Measurements from ENCODE around the gene MEF2B.
A peak's percentile ranks its signal among the peaks of the same experiment; 100 is the strongest.
"Not testable (repeated sequence)": the region's sequence is repeated elsewhere in the genome, so short reads cannot be mapped to it uniquely, and the experiment has no call there.

MEF2B gene

DNA sequence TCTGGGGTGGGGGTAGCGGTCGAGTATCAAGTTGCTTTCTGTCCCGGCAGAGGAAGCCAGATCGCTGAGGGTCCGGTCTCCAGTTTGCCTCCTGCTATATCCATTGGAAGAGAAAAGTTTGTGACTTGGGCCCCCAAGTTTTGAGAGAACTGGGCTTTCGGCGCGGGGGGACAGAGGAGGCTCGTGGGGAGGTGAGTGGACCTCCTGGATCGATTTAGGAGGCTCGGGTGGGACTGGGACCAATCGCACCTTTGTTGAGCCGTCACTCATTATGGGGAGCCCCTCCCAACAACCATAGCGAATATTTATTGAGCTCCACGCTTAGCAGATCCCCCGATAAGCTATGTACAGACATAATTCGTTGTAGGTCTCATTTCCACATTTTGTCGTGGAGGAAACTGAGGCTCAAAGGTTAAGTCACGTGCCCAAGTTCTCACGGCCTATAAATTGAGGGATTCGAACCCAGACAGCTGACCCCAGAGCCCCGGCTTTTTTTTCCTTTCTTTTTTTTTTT lies 22.9 kb upstream of the MEF2B start:
- no peak for DNase-seq

DNA sequence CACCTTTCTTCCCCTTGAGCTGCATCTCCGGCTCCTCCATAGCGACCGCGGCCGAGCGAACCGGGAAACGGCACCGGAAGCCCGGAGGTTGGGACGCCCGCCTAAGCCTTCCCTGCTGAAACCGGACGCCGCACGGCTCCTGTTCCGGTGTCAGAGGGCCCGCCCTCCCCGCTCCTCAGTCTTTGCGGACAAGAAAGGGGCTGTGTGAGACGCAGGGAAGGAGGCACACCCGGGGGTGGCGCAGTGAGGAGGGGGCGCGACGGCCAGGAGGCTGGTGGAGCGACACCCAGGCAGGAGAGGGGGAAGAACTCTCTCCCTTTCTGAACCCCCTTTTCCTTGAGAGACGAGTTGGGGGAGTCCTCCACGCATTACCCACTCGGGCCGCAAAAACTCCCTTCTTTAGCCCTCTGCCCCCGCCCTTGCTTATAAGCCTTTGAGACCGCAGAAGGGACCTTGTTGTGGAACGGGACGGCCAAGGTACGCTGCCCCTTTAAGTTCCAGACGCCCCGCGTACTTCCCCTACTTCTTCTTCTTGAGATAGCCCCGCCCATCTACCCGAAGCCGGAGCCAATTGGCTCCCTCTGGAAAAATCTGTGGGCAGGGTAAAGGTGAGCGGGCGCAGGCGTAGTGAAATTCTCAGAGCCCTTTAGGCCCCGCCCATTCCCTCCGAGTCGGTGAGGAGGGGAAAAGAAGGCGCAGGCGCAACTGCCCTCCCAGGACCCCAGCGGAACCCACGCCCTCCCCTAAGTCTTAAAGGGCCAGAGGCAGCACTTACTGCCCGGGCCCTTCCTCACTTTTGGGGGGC lies 22.2 kb upstream of the MEF2B start, which contains the start of the genes BORCS8 and RFXANK:
Gene BORCS8 (minus strand): TSS at position 75 of the 805 bp plus-strand sequence. CDS start 35 bp downstream, at position 40.
Gene RFXANK (plus strand): TSS at position 181 of the 805 bp plus-strand sequence. CDS start 1,689 bp downstream, outside the sequence.
- peak; percentile 98 for DNase-seq

DNA sequence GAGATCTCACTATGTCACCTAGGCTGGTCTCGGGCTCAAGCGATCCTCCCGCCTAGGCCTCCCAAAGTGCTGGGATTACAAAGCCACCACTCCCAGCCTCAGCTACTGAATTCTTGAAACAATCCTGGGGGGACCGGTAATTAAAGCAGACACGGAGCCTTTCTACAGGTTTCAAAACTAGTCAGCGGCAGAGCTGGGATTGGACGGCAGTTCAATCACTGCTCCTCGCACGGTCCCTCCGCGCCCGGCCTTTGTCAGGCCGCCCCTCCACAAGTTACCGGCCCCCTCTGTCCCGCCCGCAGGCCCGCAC lies 21.7 kb upstream of the MEF2B start:
- DNase-seq, result no peak

DNA sequence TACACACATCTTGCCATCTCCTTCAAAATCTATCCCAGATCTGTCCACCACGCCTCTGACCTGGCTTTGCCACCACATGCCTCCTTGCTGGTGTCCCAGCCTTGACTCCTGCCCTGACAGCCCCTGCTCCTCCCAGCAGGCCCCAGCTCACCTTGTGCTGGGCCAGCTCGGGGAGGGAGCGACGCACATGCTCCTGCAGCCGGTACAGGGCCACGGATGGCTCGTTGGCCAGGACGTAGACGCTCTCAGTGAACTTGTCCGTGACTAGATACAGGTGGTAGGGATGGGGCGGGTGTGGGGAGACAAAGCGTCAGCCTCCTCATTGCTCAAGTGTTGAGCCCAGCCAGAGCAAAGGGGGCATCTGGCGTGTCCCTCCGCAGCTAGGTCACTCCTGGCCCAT lies 16.7 kb upstream of the MEF2B start:
- no peak for DNase-seq

DNA sequence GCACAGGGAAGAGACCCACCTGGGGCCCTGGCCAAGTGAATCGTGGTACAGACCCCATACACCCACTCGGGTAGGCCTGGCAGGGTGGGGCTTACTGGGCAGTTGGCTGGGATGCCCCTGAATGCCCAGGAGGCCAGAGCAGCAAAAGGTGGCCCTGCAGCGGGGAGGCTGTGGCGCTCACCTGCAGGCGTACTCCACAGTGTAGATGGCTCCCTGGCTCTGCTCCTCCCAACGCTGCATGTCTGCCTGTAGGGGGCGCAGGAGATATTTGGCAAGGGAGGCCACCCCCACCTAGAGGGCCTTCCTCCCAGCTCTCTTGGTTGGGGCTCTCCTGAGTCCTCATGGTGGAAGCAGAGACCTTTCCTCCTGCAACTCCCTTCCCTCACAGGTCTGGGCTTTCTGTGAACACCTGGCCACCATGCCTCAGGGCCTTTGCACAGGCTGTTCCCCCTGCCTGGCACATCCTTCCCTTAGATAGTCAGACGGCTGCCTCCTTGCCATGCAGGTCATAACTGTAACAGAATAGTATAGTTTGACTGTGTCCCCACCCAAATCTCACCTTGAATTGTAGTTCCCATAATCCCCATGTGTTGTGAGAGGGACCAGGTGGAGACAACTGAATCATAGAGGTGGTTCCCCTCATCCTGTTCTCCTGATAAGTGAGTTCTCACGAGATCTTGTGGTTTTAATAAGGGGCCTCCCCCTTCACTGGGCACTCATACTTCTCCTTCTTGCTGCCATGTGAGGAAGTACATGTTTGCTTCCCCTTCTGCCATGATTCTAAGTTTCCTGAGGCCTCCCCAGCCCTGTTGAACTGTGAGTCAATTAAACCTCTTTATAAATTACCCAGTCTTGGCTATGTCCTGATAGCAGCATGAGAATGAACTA lies 16.0 kb upstream of the MEF2B start:
- DNase-seq, result peak; percentile 2

DNA sequence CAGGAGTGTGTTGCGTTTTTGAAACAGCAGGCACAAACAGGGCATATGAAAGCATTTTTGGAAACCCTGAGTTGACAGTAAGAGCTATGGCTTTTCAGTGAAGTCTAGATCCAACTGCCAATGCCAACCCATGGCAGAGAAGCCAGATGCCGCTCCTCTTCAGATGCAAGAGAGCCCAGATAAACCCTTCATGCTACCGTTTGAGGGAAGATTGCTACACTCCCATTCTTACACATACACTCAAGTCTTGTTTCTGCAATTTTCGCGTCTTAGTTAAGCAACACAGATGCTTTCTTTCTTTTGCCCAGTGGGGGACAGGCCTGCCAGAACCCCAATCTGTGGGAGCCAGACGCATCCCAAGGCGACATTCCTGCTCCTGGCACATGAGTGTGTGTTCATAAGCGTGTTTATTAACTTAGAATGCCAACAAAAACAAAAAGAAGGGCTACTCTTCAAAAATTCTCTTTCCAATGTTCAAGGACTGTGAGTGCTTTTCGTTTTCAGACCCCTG lies 11.5 kb upstream of the MEF2B start:
- DNase-seq, result no peak

DNA sequence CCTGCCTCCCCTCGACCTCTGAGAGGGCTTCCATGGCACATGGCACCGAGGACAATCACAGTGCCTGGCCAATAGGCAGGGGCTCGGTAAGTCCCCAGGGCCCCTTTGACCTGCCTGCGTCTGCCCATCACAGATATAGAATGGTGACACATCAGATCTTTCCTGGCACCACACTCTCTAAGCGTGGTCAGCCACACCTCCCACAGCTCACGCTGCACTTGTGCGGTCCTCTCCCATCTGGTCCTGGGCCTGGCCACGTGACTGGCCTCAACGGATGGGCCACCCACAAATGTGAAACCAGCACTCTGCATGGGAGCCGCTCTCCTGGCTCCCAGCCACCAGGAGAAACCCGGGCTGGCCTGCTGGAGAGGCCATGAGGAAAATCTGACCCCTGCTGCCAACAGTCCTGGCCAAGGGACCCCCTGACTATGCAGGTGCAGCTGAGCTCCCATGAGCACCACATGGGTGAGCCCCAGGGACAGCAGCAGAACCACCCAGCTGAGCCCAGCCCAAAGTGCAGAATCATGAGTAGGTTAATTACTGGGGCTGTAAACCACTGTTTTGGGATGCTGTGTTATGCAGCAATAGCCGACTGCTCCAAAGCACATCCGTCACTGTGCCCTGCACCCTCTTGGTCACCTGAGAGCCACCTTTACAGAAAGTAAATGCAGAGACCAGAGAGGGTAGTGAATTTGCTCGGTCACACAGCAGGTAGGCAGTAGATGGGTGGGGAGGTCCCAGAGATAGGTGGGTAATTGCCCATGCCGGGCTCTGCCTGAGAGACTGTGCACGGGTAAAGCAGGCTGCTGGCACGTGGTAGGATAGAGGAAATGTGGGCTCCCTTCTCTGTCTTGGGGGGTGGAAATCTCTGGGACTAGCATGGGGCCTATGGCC lies 9.7 kb upstream of the MEF2B start:
- no peak for DNase-seq

DNA sequence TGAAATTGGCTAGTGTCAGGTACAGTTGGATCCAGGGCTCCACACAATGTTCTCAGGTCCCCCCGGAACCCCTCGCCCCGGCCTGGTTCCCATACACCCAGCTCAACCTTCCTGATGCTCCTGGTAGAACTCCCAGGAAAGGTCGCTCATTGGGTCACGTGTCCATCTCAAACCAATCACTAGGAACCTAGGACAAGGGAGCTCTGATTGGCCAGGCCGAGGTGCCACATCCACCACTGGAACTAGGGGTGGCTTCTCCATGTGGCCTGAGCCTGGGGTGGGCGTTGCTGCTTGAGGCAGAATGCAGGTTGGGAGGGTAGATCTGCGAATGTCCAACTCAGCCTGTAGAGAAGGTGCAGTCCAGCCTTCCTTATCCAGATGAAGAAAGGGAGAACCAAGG lies 6.9 kb upstream of the MEF2B start:
- no peak for DNase-seq

DNA sequence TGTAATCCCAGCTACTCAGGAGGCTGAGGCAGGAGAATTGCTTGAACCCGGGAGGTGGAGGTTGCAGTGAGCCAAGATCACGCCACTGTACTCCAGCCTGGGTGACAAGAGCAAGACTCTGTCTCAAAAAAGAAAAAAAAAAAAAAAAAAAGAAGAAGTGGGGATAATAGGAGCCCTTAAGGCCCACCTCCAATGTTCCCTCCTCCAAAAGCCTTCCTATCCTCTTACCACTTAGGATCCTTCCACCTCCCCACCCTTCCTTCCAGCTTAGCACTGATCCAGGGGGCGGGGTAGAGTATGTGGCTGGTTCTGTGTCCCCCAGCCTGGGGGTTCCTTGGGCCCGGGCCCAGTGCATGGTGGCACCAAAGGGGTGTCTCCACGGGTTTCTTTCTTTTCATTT lies 3.2 kb upstream of the MEF2B start:
- not testable (repeated sequence) for DNase-seq

DNA sequence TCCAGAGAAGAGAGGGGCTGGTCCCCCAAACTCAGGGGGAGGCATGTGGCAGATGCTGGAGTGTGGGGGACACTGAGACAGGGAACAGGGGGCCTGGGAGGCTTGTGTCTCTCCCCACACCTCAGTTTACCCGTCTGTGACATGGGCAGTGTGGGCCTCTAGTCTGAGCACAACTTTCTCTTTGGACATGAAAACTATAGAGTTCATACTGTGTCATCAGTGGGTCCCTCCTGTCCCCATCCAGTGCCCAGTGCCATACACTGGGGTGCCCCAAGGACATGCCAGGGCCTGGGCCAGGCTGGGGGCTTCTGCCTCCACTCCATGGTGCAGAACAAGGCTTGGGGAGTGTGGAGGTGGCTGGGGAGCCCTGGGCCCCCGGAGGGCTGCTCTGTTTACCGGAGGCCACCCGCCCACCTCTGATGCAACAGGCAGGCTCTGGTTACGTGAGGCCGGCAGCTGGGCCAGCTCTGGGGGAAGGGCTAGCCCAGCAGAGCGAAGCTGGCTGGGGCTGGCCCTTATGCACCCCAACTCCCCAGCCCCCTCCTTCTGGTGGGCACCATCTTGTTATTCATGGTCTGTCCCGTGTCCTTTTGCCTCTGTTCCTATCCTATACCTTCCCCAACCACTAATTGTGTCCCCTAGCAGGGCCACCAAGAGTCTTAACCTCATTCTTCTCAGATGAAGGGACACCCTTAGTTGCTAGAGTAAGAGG lies 1.9 kb upstream of the MEF2B start:
- no peak for DNase-seq

DNA sequence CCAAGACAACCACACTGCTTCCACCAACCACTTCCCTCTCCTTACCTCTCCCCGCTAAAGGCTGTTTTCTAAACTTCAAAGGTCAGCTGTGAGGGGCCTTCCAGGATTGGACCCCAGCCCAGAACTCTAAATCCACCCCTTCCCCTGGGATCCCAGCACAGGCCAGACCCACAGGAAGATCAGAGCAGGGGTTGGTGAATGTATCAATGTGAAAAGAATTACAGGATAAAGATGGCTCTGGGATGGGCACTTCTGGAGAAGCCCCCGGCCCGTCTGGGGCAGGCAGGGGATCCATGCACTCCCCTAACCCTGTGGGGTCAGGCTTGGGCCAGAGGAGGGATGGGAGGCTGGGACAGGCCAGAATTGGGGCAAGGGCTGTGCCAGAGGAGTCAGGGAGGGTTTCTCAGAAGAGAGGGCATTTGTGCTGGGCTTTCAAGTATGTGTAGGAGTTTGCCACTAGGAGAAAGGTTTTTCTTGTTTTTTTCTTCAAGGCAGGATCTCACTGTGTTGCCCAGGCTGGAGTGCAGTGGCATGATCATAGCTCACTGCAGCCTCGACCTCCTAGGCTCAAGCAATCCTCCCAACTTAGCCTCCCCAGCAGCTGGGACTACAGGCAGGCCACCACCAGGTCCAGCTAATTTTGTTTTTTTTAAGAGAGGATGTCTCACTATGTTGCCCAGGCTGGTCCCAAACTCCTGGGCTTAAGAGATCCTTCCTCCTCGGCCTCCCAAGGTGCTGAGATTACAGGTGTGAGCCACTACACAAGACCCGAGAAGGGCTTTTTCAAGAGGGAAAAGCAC lies 1.0 kb upstream of the MEF2B start:
- no peak for DNase-seq

DNA sequence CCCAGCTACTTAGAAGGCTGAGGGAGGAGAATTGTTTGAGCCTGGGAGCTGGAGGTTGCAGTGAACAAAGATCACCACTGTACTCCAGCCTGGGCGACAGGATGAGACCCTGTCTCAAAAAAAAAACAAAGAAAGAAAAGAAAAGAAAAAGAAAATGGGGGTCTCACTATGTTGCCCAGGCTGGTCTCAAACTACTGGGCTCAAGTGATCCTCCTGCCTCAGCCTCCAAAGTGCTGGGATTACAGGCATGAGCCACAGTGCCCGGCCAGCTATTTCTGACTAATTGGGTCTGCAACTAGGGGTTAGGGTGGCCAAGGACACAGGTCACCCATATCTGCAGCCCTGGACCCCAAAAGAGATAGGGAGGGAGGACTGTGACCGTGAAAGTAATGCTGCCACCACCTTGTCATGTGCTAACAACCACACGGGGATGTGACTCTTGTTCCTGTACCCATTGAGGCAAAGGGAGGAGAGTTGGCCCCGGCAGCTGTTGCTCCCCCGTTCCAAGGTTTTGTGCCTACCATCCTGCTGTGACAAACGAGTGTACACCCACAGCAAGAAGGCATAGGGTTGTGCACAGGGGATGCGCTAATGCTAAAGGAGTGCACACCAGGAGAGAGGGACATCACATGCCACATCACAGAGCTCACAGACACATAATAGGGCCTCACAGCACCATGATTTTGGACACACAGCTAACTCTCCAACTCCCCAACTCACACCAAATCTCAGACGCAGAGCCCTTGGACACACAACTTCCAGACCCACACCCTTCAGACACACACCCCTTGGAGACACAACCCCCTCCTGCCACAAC lies 619 bp downstream of the MEF2B start:
- no peak for DNase-seq

DNA sequence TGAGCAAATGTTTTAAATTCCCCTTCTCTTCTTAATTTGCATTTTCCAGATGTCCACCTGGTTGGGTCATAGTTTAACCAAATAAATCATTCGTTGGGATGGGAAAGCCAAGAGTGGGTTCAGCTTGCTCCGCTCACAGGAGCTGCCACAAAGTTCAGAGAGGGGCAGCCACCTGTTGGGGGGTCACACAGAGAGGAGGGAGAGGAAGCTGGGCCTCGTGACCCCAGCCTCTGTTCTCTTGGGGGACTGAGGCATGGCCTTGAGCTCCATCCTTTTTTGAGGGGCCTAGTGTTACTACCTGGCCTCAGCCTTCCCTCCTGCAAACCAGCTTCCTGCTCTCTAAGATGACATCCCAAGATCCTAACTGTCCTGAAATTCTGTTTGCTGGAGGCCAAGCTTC lies 2.5 kb downstream of the MEF2B start:
- no peak for DNase-seq

DNA sequence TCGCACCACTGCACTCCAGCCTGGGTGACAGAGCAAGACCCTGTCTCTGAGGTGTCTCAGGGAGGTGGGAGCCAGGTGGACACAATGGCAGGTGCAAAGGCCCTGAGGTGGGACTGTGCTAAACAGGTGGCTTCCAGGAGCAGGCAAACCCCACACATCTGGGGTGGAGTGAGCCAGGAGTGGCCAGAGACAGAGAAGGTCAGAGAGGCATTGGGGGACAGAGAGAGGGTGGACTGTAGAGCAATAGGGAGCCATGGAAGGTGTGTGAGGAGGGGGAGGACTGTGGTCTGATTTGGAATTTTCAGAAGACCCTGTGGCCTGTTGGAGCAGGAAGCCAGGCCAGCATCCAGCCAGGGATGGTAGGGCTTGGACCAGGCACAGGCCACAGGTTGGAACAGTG lies 4.7 kb downstream of the MEF2B start:
- no peak for DNase-seq

DNA sequence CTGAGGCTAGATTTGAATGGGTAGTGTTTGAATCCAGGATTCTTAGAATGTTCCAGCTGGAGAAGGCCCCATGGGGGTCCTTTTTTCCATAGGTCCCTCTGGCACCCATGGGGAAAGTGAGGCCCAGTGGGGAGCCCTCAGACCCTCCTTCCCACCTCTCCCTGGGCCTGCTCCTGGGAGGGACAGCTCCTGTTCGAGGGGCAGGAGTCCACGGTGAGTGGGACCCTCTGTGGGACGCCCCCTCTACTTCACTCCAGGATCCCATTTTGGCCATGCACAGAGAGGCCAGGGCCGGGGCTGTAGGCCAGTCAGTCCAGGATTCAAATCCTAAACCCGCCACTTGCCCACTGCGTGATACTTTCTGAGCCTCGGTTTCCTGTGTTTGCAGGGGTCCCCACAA lies 7.6 kb downstream of the MEF2B start:
- DNase-seq, result no peak

DNA sequence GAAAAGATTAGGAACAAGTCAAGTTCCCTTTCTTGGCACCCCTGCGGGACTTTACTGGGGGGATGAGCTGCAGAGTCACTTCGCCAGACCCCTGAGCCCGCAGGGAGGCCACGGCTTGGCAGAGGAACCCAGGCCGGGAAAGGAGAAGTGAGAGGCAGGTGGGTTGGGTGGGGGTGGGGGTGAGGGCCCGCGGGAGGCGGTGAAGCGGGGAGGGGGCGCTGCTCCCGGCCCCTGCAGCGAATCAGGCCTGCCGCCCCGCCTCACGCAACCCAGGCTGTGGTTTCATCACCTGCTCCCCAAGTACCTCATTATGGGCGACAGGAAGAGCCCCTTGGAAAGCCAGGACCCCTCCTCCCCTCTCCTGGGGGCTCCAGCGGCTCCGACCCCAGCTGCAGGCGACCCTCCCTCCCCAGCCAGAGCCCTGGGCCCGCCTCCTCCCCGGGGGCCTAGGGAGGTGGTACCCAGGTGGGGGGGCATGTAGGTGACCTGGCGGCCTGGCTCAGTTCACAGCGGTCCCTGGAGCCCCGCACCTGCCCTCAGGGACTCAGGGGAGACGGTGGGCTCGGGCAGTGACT lies 9.5 kb downstream of the MEF2B start:
- no peak for DNase-seq

DNA sequence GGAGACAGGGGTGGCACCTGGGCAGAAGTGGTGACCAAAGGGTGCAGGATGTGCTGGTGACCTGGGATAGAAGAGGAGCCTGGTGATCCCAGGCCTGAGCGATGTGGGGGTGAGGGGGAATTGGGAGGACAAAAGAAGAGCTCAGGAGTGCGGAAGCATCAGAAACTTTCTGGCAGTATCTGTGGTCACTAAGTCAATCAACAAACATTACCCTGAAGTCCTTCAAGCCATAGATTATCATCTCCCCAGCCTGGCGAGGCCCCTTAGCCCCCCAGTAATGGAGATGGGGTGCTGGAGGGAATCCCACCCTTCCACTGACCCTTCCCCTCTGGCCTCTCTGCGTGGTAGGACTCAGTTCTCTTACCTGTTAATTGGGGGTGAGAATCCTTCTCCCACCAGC lies 10.5 kb downstream of the MEF2B start:
- no peak for DNase-seq

DNA sequence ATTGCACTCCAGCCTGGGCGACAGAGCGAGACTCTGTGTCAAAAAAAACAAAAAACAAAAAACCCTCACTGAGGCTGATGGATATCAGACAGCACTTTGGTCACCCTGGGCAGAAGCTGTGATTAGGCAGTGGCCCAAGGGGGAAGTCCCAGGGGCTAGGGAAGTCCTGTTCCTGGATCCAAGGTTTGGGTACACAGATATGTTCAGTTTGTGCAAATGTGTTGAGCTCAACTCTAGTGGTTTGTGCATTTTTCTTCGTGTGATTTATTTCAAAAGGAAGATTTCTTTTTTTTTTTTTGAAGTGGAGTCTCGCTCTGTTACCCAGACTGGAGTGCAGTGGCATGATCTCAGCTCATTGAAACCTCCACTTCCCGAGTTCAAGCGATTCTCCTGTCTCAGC lies 12.3 kb downstream of the MEF2B start:
- no peak for DNase-seq

DNA sequence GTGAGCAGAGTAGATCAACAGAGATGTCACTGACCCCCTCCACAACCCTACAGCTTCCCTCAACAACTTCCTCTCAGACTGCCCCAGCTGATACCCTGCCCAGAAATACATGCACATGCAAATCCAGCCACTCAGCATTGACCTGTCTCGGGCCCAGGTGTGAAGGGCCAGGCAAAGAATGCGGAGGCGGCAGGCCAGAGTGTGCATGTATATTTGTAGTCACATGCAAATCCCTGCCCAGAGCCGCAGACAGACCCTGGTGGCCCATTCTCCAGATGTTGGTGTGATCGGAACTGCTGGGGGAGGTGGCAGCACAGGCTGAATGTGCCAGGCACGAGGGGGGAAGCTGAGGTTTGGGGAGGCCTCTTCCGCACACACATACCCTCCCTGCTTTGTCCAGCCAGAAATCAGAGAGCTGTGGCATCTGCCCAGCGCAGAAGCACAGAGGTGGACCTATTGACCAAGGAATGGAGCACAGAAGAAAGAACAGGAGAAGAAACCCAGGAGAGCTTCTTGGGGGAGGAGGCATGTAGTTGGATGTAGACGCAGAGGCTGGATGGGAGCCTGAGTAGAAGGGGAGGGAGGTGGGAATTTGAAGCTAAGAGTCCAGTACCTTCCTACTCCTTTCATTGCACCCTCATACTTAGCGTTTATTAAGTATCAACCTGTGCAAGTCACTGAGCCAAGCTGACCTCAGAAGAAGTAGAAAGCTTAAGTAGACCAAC lies 14.4 kb downstream of the MEF2B start:
- DNase-seq, result no peak
